ENCODE results near the gene RAD23B. TPM values are rescaled to one million over a fixed set of nuclear protein-coding genes. Genes with fewer than 3 reads are reported as not detected.

RAD23B gene
- total RNA-seq, 1 donor: 171 TPM

- TF ChIP-seq CTCF (IDR thresholded peaks at IDR 0.05; ENCODE audit: insufficient read depth, low read length): no peak
- no peak overlapping the region for H3K4me3 ChIP-seq (ENCODE audit: low read depth, low read length)
- DNase-seq (ENCODE audit: low read depth): no peak
These were observed 56.0 kb downstream of the RAD23B start for GRCh38 chr9:107338911-107339659.

- TF ChIP-seq CTCF (IDR thresholded peaks at IDR 0.05; ENCODE audit: insufficient read depth, low read length): peak; percentile 88
- peak; percentile 58 for DNase-seq (ENCODE audit: low read depth)
- H3K4me3 ChIP-seq (ENCODE audit: low read depth, low read length): no peak overlapping the region
These were observed 58.0 kb downstream of the RAD23B start for GRCh38 chr9:107340920-107341632.

GRCh38 chr9:107342476-107343161 lies 59.5 kb downstream of the RAD23B start:
- no peak overlapping the region for H3K4me3 ChIP-seq (ENCODE audit: low read depth, low read length)
- no peak for TF ChIP-seq CTCF (IDR thresholded peaks at IDR 0.05; ENCODE audit: insufficient read depth, low read length)
- no peak for DNase-seq (ENCODE audit: low read depth)

DNA sequence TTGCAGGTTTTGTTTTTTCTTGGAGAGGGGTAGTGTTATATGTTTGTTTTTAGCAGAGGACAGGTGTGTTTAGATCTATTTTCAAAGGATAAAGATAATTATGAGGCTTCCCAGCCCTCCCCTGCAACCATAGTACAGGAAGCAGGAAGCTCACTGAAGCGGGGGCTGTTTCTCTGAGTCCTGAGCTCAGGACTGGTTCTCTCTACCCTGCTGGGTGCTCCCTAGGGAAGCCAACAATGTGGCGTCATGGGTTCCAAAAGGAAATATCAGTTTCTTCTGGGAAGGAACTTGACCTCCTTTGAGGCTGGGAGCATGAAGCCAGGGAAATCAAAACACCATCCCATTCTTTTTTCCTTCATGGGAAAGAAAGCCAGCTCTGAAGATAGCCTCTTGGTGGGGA lies 62.2 kb downstream of the RAD23B start:
- H3K4me3 ChIP-seq (ENCODE audit: low read depth, low read length): no peak overlapping the region
- no peak for TF ChIP-seq CTCF (IDR thresholded peaks at IDR 0.05; ENCODE audit: insufficient read depth, low read length)
- peak; percentile 18 for DNase-seq (ENCODE audit: low read depth)

- no peak for TF ChIP-seq CTCF (IDR thresholded peaks at IDR 0.05; ENCODE audit: insufficient read depth, low read length)
- no peak for DNase-seq (ENCODE audit: low read depth)
- no peak overlapping the region for H3K4me3 ChIP-seq (ENCODE audit: low read depth, low read length)
These were observed 65.8 kb downstream of the RAD23B start for GRCh38 chr9:107348836-107349235.

DNA sequence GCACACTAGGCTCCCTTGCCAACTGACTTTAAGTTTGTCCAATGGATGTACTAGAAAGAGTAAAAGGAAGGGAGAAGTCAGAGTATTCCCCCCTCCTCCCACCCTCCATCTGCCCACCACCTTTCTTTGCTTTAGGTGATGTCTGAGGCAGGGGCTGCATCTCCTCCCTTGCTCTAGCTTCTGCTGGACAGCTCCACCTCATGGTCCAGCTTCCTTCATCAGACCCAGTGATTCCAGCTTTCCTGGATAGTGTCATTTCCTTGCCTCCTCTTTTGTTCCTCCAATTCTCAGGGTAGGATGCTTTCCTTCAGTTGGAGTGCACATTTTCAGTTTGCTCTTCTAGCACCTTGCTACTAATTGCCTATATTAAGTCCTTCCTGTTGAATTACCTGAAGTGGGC lies 67.4 kb downstream of the RAD23B start:
- no peak for DNase-seq (ENCODE audit: low read depth)
- no peak overlapping the region for H3K4me3 ChIP-seq (ENCODE audit: low read depth, low read length)
- no peak for TF ChIP-seq CTCF (IDR thresholded peaks at IDR 0.05; ENCODE audit: insufficient read depth, low read length)
